HCT116 (cell line): ENCODE measurements around the gene RHBDL3. TPM values are rescaled to one million over a fixed set of nuclear protein-coding genes. Genes with fewer than 3 reads are reported as not detected.

Source experiments
- ATAC-seq: fragments of 200-7000 bp; cut with Tn5 transposase; 2 replicates; pipeline ENCODE4 v1.9.1; 2020; ENCODE audit warnings: mild to moderate bottlenecking, moderate library complexity
- BruUV-seq: library from RNA; stranded (reverse); fragments of 400-500 nt; replicated peaks from 2 replicates; lab custom pipeline; 2021; lab: Mats Ljungman, UMichigan
- CTCF ChIA-PET: fragments of 300-600 bp; sonication (Branson Sonifier 250); formaldehyde crosslinking; loops from one replicate; lab custom pipeline; 2021; ENCODE audit warnings: antibody characterized with exemption; lab: Charles Lee
- POLR2A ChIA-PET: fragments of 300-600, 350-600 bp; sonication (Branson Sonifier 250); formaldehyde crosslinking; loops from one replicate; lab custom pipeline; 2021; ENCODE audit warnings: antibody characterized with exemption; lab: Charles Lee
- RAD21 ChIA-PET, 2 experiments: fragments of 300-600 bp; sonication (Branson Sonifier 250); formaldehyde crosslinking; loops; one replicate each; lab custom pipeline; 2023; ENCODE audit warnings: low total read pairs in 2 of 2; ENCODE audit not compliant: uncharacterized antibody in 2 of 2, unreplicated experiment in 2 of 2, low non-redundant PET in 1 of 2; lab: Charles Lee
- DNase-seq: peaks from one replicate; pipeline ENCODE4 v3.0.0-alpha.2; 2010; ENCODE audit warnings: low read depth, low spot score
- H2AFZ ChIP-seq: fragments of 200-600 bp; shearing (Covaris generic), sonication (generic); 2 replicates; pipeline ENCODE4 v1.6.1; 2017; ENCODE audit warnings: low read depth, mixed run types, mixed read lengths, antibody characterized with exemption, low read length; ENCODE audit not compliant: poor library complexity, severe bottlenecking
- H3K27ac ChIP-seq: 2 replicates; pipeline ENCODE4 v1.5.1; 2012; ENCODE audit warnings: low read depth, low read length
- H3K27me3 ChIP-seq: fragments of 200-600 bp; sonication (generic); 2 replicates; pipeline ENCODE4 v1.6.1; 2016; ENCODE audit warnings: mixed run types, low read length, mixed read lengths; ENCODE audit not compliant: insufficient read depth
- H3K36me3 ChIP-seq, 2 experiments: fragments of 200-500 bp in 1 of 2; fragments of 200-600 bp in 1 of 2; sonication (Bioruptor generic) in 1 of 2; sonication (generic) in 1 of 2; 2 replicates each; pipeline versions ENCODE4 v1.5.1 to v1.6.1; 2014 to 2016; ENCODE audit warnings: low read length in 2 of 2, inconsistent platforms in 1 of 2, mixed read lengths in 1 of 2, mixed run types in 1 of 2; ENCODE audit not compliant: insufficient read depth in 2 of 2, control insufficient read depth in 1 of 2
- H3K4me1 ChIP-seq, 2 experiments: fragments of 200-600 bp in 1 of 2; sonication (generic) in 1 of 2; 2 replicates each; pipeline versions ENCODE4 v1.5.1 to v1.6.1; 2012 to 2017; ENCODE audit warnings: low read length in 2 of 2, inconsistent platforms in 1 of 2, mild to moderate bottlenecking in 1 of 2, mixed read lengths in 1 of 2, mixed run types in 1 of 2, moderate library complexity in 1 of 2; ENCODE audit not compliant: insufficient read depth in 2 of 2, control insufficient read depth in 1 of 2
- H3K4me2 ChIP-seq: fragments of 200-600 bp; sonication (generic); 2 replicates; pipeline ENCODE4 v1.6.1; 2017; ENCODE audit warnings: mixed run types, low read length, mixed read lengths
- H3K4me3 ChIP-seq, 2 experiments: fragments of 200-600 bp in 1 of 2; sonication (generic) in 1 of 2; replicated peaks in 1 of 2; 2 replicates each; pipeline ENCODE4 v1.5.1; 2011 to 2016; ENCODE audit warnings: low read length in 2 of 2, control low read depth in 1 of 2, low read depth in 1 of 2, mild to moderate bottlenecking in 1 of 2, mixed read lengths in 1 of 2, mixed run types in 1 of 2
- H3K79me2 ChIP-seq: fragments of 200-600 bp; sonication (generic); 2 replicates; pipeline ENCODE4 v1.6.1; 2017; ENCODE audit warnings: mild to moderate bottlenecking, mixed run types, low read length, moderate library complexity, mixed read lengths; ENCODE audit not compliant: insufficient read depth
- H3K9ac ChIP-seq: fragments of 200-600 bp; sonication (generic); 2 replicates; pipeline ENCODE4 v1.6.1; 2016; ENCODE audit warnings: low read length, mixed read lengths
- H3K9me2 ChIP-seq: fragments of 200-600 bp; sonication (generic), shearing (Covaris generic); 2 replicates; pipeline ENCODE4 v1.6.1; 2017; ENCODE audit warnings: mixed run types, mild to moderate bottlenecking, moderate library complexity; ENCODE audit not compliant: insufficient read depth
- H3K9me3 ChIP-seq, 2 experiments: fragments of 200-500 bp in 1 of 2; fragments of 200-600 bp in 1 of 2; sonication (Bioruptor generic) in 1 of 2; sonication (generic) in 1 of 2; 2 replicates each; pipeline ENCODE4 v1.6.1; 2014 to 2017; ENCODE audit warnings: low read length in 2 of 2, mixed read lengths in 2 of 2, inconsistent platforms in 1 of 2, low read depth in 1 of 2, mild to moderate bottlenecking in 1 of 2, mixed run types in 1 of 2, moderate library complexity in 1 of 2; ENCODE audit not compliant: control insufficient read depth in 1 of 2, insufficient read depth in 1 of 2
- H4K20me1 ChIP-seq: fragments of 200-600 bp; sonication (generic), shearing (Covaris generic); 2 replicates; pipeline ENCODE4 v1.6.1; 2017; ENCODE audit warnings: mixed run types, mild to moderate bottlenecking, moderate library complexity; ENCODE audit not compliant: insufficient read depth
- CEBPB ChIP-seq: IDR thresholded peaks from 2 replicates; pipeline ENCODE4 v1.6.1; 2012; ENCODE audit warnings: low read depth
- EGR1 ChIP-seq: IDR thresholded peaks from 2 replicates; pipeline ENCODE4 v1.6.1; 2012; ENCODE audit warnings: low read depth
- ELF1 ChIP-seq: IDR thresholded peaks from 2 replicates; pipeline ENCODE4 v1.6.1; 2012; ENCODE audit warnings: low read depth, borderline replicate concordance
- EZH2 ChIP-seq: fragments of 200-600 bp; sonication (generic); IDR thresholded peaks from 2 replicates; pipeline ENCODE4 v1.6.1; 2017; ENCODE audit warnings: antibody characterized with exemption, mixed run types
- EZH2phosphoT487 ChIP-seq: fragments of 200-600 bp; IDR thresholded peaks from 2 replicates; pipeline ENCODE4 v1.6.1; 2018; ENCODE audit warnings: antibody characterized with exemption, borderline replicate concordance
- JUND ChIP-seq: IDR thresholded peaks from 2 replicates; pipeline ENCODE4 v1.6.1; 2012
- POLR2AphosphoS5 ChIP-seq: IDR thresholded peaks from 2 replicates; pipeline ENCODE4 v1.6.1; 2011; ENCODE audit warnings: mild to moderate bottlenecking, low read depth, low read length, moderate library complexity
- TCF7L2 ChIP-seq: IDR thresholded peaks from 2 replicates; pipeline ENCODE4 v1.7.0; 2011; ENCODE audit warnings: borderline replicate concordance, inconsistent platforms; ENCODE audit not compliant: insufficient read depth, insufficient read length; ENCODE audit errors: extremely low read depth
- YY1 ChIP-seq: IDR thresholded peaks from 2 replicates; pipeline ENCODE4 v1.6.1; 2011; ENCODE audit warnings: low read length, low read depth, moderate library complexity, mild to moderate bottlenecking; ENCODE audit not compliant: insufficient replicate concordance; ENCODE audit errors: extremely low read depth
- ZFX ChIP-seq: fragments of 450-650 bp; IDR thresholded peaks from 2 replicates; pipeline ENCODE4 v1.6.1; 2017
- intact Hi-C: fragments of 100-400 bp; cut with micrococcal nuclease; formaldehyde crosslinking; loops from 2 replicates; pipeline ENCODE4 v1.10.0; 2022
- total RNA-seq: library from RNA; stranded (reverse); gene quantifications from one replicate; pipeline ENCODE4 v1.2.1, GENCODE V29; 2021; ENCODE audit not compliant: unreplicated experiment

Gene RHBDL3
- total RNA-seq, 1 experiment from 2014 or later: 4.0 TPM

GRCh38 chr17:32303781-32304288, 38.2 kb downstream of the RHBDL3 start:
- no peaks in the 10 kb centered on the region for H3K4me1 ChIP-seq
- H2AFZ ChIP-seq: no peak overlapping the region
- H3K9ac ChIP-seq: no peak overlapping the region
- no peaks in the 10 kb centered on the region for H3K36me3 ChIP-seq
- RAD21 ChIA-PET: interaction anchor here in 1 of 2 experiments (0.6 kb wide), 1 partner anchor 42 kb away, joined by 4 read pairs; no protein-coding TSS in a partner anchor
- intact Hi-C loops: no loop called here
- no peak for ATAC-seq
- H4K20me1 ChIP-seq: no peaks in the 10 kb centered on the region
- H3K27ac ChIP-seq: no peak overlapping the region
- no peaks in the 10 kb centered on the region for H3K27me3 ChIP-seq
- no peak overlapping the region for H3K4me3 ChIP-seq
- no TSS peak for BruUV-seq
- H3K9me3 ChIP-seq: no peaks in the 10 kb centered on the region
- no peaks in the 10 kb centered on the region for H3K79me2 ChIP-seq
- H3K9me2 ChIP-seq: no peaks in the 10 kb centered on the region
- no peak for TF ChIP-seq EGR1
- TF ChIP-seq CEBPB: no peak
- no peak for TF ChIP-seq ELF1
- no peak for TF ChIP-seq YY1
- no peak for TF ChIP-seq EZH2phosphoT487
- no peak for TF ChIP-seq ZFX
- TF ChIP-seq POLR2AphosphoS5: no peak
- TF ChIP-seq, all 23 proteins: peak for 0
- no peak overlapping the region for H3K4me2 ChIP-seq
- POLR2A ChIA-PET: no interaction called here
- CTCF ChIA-PET: no interaction called here
- DNase-seq: no peak

GRCh38 chr17:32305049-32305448, 39.4 kb downstream of the RHBDL3 start:
- no peaks in the 10 kb centered on the region for H3K9me2 ChIP-seq
- ChIA-PET POLR2A (no interaction called here), CTCF (no interaction called here), RAD21 (no interaction called here)
- H2AFZ ChIP-seq: no peak overlapping the region
- H3K9ac ChIP-seq: no peak overlapping the region
- TF ChIP-seq EZH2phosphoT487 (no peak), JUND (no peak), TCF7L2 (no peak), ELF1 (no peak), EZH2 (no peak)
- ATAC-seq (no peak), DNase-seq (no peak)
- H4K20me1 ChIP-seq: no peaks in the 10 kb centered on the region
- H3K4me1 ChIP-seq: no peaks in the 10 kb centered on the region
- H3K4me3 ChIP-seq: no peak overlapping the region
- H3K27me3 ChIP-seq: no peaks in the 10 kb centered on the region
- no peaks in the 10 kb centered on the region for H3K9me3 ChIP-seq
- H3K79me2 ChIP-seq: no peaks in the 10 kb centered on the region
- H3K27ac ChIP-seq: no peak overlapping the region
- no peaks in the 10 kb centered on the region for H3K36me3 ChIP-seq
- no peak overlapping the region for H3K4me2 ChIP-seq
- no TSS peak for BruUV-seq
- intact Hi-C loops: no loop called here
